GM18499 (cell line): Measurements from ENCODE around the gene GBP2.

ENCODE experiments used
- ATAC-seq: cut with Tn5 transposase; IDR thresholded peaks from one replicate; pipeline ENCODE4 v1.9.1; 2021; ENCODE audit warnings: moderate number of reproducible peaks; ENCODE audit not compliant: insufficient read depth, unreplicated experiment

Gene GBP2, protein sequence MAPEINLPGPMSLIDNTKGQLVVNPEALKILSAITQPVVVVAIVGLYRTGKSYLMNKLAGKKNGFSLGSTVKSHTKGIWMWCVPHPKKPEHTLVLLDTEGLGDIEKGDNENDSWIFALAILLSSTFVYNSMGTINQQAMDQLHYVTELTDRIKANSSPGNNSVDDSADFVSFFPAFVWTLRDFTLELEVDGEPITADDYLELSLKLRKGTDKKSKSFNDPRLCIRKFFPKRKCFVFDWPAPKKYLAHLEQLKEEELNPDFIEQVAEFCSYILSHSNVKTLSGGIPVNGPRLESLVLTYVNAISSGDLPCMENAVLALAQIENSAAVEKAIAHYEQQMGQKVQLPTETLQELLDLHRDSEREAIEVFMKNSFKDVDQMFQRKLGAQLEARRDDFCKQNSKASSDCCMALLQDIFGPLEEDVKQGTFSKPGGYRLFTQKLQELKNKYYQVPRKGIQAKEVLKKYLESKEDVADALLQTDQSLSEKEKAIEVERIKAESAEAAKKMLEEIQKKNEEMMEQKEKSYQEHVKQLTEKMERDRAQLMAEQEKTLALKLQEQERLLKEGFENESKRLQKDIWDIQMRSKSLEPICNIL

DNA sequence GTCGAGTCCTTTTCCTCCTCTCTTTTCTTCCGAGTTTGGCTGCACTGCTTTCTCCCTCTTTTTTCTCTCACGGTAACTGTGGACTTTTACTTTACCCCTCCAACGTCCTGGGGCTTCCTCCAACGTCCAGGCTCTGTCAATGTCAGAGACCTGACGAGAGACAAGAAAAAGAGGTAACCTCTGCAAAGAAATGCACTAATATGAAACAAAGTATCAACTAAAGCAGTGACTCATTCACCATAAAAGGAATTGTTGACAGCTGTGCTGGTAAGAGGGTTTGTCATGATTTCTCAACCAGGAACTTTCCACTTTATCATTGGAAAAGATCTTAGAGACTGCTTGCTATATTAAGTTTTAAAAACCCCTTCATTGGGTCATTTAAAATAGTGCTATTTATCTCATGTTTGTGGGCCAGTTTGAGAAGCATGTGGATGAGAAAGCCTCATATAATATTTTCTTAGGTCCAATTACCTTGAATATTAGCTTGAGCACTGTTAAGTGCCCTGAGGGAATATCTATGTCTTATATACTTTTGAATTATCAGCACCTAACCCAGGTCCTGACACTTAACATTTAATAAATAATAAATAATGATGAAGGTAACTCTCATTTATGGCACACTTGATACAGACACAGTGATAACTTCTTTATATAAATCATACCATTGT lies at the start of gene GBP2:
TSS of gene GBP2 (minus strand) at position 202 of the 668 bp plus-strand sequence. CDS start 4,148 bp downstream, outside the sequence.
- ATAC-seq = peak; percentile 90

DNA sequence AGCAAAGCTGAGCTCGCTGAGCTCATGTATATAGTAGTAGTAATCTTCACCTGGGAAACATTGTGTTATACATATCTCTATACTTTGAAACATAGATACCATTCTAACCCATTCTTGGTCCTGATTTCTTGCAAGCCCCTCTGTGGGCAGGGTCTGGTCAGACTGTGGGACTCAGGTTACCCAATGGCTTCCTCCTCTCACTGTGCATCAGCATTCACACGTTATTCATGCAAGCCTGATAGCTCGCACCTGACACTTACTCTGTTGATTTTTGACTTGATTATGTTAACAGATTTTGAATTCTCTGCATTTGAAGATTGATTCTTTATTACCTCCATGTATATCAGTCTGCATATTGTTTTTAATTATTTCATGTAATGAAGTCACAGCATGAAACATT lies 48.6 kb upstream of the GBP2 start:
- no peak for ATAC-seq

DNA sequence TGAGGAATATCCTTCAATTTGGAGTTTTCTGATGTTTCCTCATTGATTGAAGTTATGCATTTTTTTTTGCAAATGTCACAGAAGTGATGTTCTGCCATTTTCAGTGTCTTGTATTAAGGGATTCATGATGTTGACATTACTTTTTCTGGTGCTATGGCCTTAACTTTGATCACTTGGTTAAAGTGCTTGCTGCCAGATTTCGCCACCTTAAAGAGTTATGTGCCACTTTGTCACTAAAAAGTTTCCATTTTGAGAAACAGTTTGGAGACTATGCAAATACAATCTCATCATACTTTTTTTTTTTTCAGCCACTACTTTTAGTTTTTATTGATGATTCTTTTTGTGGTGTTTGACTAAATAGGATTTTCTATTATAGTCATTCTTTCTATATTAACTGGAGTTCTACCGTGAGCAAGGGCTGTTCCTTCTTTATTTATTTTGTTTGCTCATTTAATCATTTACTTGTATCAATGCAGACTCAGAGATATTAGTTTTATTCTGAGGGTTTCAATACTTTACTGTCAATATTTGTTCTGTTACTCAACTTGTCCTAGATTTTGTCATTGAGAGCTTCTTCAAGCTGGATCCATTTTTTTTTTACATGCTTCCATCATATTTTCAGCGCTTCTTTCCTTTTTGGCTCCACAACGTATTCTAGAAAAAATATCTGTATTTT lies 46.7 kb upstream of the GBP2 start:
- ATAC-seq = no peak

DNA sequence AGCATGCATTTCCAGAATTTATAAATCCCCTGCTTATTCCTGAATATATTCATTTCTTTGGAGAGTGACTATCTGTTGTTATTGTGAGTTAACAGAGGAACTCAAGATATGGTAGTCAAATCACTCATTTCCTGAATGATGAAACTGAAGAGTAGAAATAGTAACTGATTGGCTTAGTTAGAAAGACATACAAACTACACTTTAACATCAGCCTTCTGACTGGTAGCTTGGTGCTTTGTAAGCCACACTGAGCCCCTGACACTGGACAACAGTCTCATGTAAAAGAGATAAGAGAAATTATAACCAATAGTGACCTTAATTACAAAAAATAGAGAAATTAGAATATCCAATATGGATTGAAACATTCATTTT lies 45.1 kb upstream of the GBP2 start:
- no peak for ATAC-seq

DNA sequence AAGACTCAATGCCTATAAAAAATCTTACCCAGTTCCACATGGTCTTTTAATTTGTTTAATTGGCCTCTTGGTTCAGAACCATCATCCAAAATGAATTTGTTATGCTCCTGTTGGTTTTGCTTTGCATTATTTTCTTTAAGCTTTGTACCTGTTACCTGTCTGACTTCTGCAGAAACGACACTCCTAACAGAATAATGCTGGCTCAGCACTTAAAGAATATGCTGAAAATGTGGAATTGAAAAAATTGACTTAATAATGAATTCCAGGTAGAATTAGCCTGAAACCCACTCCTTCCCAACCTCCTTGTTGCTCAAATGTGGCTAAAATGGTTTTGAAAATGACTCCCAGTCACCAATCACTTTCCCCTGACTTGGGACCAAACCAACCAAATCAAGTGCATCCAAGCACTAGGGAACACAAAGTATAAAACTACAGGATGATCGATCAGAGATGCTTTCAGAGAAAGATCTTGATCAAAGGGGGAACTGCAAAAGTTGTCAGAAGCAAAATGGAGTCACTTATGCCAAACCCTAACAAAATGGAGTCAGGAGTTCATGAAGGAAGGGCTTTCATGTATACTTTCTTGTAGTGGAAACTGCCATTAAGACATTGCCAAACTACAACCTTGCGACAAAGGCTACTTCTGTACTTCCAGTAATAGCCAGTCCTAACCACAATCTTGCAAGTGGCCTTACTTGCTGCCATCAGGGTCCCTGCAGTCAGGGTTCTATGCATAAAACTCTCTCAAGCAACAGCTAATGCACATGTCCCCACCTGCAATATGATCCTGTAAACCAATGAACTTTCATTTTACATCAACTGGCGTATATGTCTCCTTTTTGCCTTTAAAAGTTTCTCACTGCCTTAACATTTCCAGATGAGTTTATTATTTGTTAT lies 44.5 kb upstream of the GBP2 start:
- ATAC-seq = no peak

DNA sequence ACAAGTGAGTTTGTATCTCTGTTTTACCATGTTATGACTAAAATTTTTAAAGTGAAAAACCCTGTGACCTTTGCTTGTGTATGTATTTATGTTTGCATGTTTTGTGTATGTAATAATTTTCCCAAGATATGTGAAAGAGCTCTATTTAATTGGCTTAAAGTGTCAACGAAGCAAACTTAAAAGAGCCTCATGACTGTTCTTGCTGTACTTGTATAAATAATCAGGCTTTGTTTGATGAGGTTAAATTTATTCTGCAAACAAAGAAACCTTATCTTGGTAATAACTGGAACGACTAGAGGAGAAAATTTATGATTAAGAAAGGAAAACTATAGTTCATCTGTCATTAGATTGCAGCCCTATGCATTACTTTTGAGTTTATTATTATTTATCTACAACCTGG lies 43.3 kb upstream of the GBP2 start:
- no peak for ATAC-seq

DNA sequence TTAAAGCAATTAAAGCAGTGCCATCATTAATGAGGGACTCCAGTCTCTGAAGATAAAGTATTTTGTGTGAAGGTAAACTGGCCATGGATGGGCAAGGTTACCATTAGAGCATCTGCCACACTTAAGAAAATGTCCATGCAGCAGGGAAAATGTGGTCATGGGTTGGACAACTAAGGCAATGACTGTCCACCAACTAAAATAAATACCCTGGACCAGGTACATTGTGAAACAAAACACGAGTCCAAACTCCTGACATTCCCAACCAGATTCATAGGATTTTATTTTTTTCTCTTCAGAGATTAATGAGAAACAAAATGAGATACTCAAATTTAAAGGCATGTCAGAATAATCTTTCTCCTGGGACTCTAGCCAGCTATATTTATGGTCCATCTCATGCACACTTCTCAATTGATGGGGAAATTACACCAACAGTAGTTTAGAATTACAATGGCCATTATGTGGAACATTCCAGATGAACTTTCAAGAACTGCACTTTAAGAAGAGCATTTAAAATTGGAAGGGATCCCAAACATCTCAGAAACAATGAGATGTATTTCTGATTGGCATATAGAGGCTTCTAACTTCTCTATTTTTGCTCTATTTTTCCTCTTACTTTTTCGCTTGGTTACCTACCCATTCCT lies 41.8 kb upstream of the GBP2 start:
- no peak for ATAC-seq

DNA sequence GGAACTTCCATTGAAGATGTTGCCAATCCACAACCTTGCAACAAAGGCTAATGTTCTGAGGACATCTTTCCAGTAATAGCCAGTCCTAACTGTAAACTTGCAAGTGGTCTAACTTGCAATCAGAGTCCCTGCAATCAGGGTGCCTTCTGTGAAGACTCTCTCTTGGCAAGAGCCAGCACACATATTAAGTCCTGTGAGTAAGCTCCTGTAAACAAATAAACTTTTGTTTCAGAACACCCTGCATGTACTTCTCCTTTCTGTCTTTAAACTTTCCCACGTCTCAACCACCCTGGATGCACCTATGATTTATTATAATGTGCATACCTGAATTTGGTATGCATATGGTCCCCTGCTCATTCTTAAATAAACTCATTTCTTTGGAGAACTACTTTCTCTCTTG lies 40.8 kb upstream of the GBP2 start:
- ATAC-seq = no peak

DNA sequence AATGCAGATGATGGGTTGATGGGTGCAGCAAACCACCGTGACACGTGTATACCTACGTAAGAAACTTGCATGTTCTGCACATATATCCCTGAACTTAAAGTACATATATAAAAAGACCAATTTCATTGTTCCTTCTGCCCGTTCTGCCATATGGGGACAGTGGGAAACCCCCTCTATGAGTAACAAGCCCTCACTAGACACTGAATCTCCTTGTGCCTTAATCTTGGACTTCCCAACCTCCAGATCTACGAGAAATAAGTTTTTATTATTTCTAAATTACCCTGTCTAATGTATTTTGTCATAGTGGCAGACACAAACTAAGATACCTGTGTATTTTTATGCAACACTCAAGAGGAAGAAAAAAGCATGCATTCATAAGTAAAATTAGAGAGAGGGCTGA lies 39.9 kb upstream of the GBP2 start:
- no peak for ATAC-seq

DNA sequence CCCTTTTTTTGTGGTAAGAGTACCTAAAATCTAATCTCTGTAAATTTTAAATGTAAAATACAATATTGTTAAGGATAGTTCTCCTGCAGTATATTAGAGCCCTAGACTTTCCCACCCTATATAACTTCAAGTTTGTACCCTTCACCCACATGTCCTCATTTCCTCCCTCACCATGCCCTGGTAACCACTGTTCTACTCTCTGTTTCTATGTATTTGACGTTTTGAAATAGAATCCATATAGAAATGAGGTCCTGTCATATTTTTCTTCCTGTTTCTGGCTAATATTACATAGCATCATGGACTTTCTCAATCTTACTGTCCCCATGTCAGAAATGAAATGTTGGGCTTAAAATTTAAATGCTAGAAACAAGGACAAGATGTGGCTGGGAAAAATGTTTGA lies 25.1 kb upstream of the GBP2 start:
- no peak for ATAC-seq

DNA sequence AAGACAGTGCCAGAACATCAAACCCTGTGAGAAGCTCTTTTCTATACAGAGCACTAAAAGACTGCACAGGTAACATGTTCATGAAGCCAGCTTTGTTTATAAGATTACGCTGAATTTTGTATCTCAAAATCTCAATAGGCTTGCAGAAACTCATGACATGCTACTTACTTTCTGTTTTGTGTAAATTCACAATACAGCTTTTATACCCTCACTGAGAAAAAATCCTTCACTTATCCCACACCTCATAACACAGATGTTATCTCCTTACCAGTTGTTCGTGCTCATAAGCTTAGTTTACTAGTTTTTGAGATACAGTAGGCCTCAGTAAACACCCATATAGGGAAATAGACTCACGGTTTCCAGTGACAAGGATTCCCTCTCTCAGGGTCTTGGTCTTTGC lies 24.1 kb upstream of the GBP2 start:
- no peak for ATAC-seq

DNA sequence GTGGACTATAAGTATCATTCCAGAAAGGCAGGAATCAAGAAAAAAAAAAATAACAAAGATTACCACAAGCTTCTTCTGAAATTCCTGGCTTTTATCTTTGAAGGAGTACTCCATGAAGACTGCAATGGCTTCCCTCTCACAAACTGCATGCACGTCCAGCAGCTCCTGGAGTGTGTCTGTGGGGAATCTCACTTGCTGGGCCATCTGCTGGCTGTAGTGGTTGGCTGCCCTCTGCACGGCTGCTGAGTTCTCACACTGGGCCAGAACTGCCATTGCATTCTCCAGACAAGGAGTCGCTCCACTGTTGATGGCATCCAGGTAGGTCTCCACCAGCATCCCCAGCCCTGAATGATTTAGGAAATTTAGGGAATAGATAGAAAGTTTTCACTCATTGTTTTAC lies 23.3 kb upstream of the GBP2 start:
- ATAC-seq = no peak

DNA sequence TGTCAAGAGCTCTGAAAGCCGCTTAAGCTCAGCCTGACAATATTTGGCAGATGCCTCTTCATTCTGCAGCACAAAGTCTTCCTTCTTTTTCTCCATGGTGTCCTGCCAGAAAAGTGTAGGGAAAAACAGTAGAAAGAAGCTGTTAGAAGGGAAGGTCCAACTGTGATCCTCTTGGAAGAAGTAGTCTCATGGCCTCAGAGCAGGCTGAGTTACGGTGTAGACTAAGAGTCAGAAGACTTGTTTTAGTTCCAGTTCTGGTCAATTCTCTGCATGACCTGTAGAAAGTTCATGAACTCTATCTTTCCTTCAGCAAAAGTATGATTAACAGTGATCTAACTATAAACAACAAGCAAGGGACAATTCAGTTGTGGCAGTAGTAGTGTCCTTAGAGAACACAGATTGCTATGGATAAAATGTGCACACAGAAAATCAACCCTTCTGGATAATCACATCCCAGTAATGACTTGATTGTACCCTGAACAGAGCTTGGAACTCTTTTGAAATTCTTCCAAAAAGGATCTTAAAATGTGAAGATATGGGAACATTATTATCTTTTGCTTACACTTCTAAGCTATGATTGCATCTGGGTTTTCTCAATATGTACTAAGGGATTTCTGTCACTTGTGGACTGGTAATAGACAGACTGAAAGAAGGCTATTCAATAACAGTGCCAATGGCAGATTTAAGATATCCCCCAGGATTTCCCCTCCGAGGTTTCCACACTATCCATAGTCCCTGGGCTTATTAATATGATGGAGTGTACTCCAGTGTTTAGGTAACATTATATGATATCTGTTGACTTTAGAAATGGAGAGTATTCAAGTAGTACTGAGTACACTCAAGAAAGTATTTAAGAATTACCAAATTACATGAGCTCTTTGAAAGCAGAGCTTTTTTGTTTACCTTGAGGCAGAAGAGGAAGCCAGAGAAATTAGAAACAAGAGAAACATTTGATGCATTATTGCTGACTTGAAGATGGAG lies 22.1 kb upstream of the GBP2 start:
- no peak for ATAC-seq

DNA sequence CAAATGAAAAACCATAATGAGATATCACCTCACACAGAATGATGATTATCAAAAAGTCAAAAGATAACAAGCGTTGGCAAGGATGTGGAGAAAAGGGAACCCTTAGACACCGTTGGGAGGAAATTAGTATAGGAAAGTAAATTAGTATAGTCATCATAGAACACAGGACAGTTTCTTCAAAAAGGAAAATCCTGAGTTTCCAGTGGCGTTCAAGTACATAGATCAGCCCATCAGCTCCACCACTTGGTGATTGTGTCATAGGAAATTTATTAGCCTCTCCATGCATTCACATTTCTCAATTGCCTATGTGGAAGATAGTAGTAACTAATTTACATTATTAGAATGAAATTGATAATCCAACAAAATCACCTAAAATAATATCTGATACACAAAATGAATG lies 20.8 kb upstream of the GBP2 start:
- no peak for ATAC-seq

DNA sequence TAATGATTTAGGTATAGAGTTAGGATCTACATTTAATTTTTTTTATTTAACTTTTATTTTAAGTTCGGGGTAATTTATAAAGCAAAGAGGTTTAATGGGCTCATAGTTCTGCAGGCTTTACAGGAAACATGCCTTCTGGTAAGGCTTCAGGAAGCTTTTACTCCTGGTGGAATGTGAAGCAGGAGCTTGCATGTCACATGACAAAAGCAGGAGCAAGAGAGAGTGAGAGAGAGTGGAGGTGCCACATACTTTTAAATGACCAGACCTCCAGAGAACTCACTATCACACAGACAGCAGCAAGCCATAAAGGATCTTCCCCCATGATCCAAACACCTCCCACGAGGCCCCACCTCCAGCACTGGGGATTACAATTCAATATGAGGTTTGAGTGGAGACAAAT lies 17.6 kb upstream of the GBP2 start:
- no peak for ATAC-seq

DNA sequence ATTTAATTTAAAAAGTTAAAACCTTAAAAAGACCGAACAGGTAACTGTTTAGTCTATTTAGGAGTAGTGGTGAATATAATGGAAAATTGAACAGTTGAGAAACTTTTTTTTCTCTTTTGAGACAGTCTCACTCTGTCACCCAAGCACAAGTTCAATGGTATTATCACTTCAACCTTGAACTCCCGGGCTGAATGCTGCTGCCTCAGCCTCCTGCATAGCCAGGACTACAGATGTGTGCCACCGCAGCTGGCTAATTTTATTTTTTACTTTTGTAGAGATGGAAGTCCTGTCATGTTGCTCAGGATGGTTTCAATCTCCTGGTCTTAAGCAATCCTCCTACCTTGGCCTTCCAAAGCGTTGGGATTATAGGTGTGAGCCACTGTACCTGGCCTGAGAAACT lies 16.2 kb upstream of the GBP2 start:
- no peak for ATAC-seq

DNA sequence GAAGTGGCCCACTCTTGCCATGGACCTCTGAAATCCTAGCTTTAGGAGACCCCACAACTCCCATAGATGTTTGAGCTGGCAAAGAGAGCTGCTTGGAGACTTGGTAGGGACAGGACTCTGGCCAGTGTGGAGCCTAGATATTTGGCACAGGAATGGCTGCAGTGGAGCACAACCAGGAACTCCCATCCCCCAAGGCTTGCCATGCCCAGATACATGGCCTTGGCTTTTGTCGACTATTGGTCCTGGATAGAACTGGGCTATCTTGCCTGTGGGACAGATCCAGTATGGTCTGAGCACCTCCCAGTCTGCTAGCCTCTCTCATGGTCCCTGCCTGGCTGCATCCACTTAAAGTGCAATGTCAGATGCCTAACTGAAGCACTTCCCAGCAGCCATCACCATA lies 7.8 kb upstream of the GBP2 start:
- no peak for ATAC-seq

DNA sequence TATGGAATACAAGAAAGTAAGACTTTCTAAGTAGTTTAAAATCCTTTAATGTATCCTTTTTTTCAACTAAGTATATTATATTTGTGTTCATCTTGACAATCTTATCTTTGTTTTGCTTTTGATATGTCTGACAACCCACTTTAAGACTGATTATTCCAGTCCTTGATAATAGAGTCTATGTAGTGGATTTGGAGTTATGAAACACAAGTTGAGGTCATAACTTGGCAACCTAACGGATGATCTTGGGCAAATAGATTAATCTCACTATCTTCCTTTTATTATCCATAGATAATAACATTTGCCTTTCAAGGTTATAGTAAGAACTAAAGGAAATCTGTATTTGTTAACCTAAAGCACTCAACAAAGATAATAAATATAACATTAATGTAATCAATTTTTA lies 4.8 kb upstream of the GBP2 start:
- ATAC-seq = no peak

DNA sequence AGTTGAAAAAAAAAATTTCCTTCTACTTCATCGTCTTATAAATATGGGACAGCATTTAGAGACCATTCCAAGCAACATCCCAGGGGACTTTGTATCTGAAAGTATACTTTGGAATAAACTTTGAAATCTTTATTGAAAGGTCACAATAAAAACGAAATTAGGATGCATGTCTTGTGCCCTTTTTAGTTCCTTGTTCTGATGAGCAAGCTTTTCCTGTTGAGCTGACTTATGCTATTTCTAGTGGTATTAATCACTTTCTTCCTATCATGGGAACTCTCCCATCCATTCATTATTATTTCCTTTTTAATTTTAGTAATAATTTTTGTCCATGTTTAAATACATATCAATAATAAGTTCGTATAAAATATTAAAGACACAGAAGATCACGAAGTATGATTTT lies 4.0 kb upstream of the GBP2 start:
- no peak for ATAC-seq
